ENCODE data around the gene MLXIP.

MLXIP gene

GRCh38 chr12:122123051-122123760 is 44.6 kb downstream of the MLXIP start (continued):
- 0 out of 2 replicates have a peak, but pooled peaks have one; percentile 24 for TF ChIP-seq KLF8 (tag by site-specific recombination; IDR thresholded peaks at IDR 0.05)
- TF ChIP-seq ZNF155 (tag by site-specific recombination; IDR thresholded peaks at IDR 0.05), result no peak

- H3K4me3 ChIP-seq (ENCODE audit: low read depth, low read length), result no peak overlapping the region
- ChIA-PET CTCF (interaction anchor here (0.6 to 6.7 kb wide), 31 partner anchors 9 to 1240 kb away, joined by 3 to 110 read pairs (median 5); no protein-coding TSS in a partner anchor), POLR2A (interaction anchor here (1.3 kb wide), 1 partner anchor 61 kb away, joined by 3 read pairs; no protein-coding TSS in a partner anchor)
- TF ChIP-seq ZNF114 (tag by site-specific recombination; IDR thresholded peaks at IDR 0.05) (no peak), ZNF501 (tag by site-specific recombination; IDR thresholded peaks at IDR 0.05) (no peak), ZBTB21 (tag by site-specific recombination; IDR thresholded peaks at IDR 0.05) (no peak), ZFHX2 (tag by site-specific recombination; conservative IDR thresholded peaks at IDR 0.05) (no peak), ZNF701 (tag by site-specific recombination; IDR thresholded peaks at IDR 0.05) (no peak), ZSCAN23 (tag by site-specific recombination; IDR thresholded peaks at IDR 0.05) (no peak), ZBTB26 (tag by site-specific recombination; optimal IDR thresholded peaks at IDR 0.05) (peak; percentile 1), ZEB2 (tag by site-specific recombination; IDR thresholded peaks at IDR 0.05) (no peak), ZNF19 (tag by site-specific recombination; IDR thresholded peaks at IDR 0.05; ENCODE audit: low read depth) (no peak)
- H3K27ac ChIP-seq (ENCODE audit: extremely low read depth, low read depth, low read length), result no peak overlapping the region
- peaks cover 0 to 17% of the 10 kb centered on the region in 2 experiments; a peak in 1 of 3 replicates for H3K36me3 ChIP-seq (ENCODE audit: control insufficient read depth in 2 of 2, insufficient read depth in 1 of 2, low read length in 2 of 2)
- H3K9me3 ChIP-seq (ENCODE audit: control insufficient read depth, insufficient read depth, low read depth, low read length), result no peaks in the 10 kb centered on the region
- H3K4me1 ChIP-seq (ENCODE audit: control insufficient read depth, insufficient read depth, low read length), result no peaks in the 10 kb centered on the region
Observed at GRCh38 chr12:122123761-122124145, 45.2 kb downstream of the MLXIP start.

- POLR2A ChIA-PET, result no interaction called here
- no peaks in the 10 kb centered on the region for H3K4me1 ChIP-seq (ENCODE audit: control insufficient read depth, insufficient read depth, low read length)
- CTCF ChIA-PET, result interaction anchor here (0.6 to 6.7 kb wide), 9 partner anchors 11 to 652 kb away, joined by 3 to 110 read pairs (median 3); no protein-coding TSS in a partner anchor
Observed at GRCh38 chr12:122124370-122124769, 45.8 kb downstream of the MLXIP start.

GRCh38 chr12:122125452-122126341 is 47.1 kb downstream of the MLXIP start:
- no peak overlapping the region for H3K27ac ChIP-seq (ENCODE audit: extremely low read depth, low read depth, low read length)
- POLR2A ChIA-PET, result interaction anchor here (0.5 kb wide), 1 partner anchor 107 kb away, joined by 3 read pairs; no protein-coding TSS in a partner anchor
- TF ChIP-seq ZNF138 (tag by site-specific recombination; IDR thresholded peaks at IDR 0.05; ENCODE audit: borderline replicate concordance), result no peak
- no peak for TF ChIP-seq TSHZ1 (tag by site-specific recombination; IDR thresholded peaks at IDR 0.05; ENCODE audit: borderline replicate concordance)
- no peak for TF ChIP-seq ZNF664 (tag by site-specific recombination; IDR thresholded peaks at IDR 0.05)
- no peak for TF ChIP-seq SP3 (tag by site-specific recombination; IDR thresholded peaks at IDR 0.05)
- TF ChIP-seq GLIS1 (tag by site-specific recombination; IDR thresholded peaks at IDR 0.05), result no peak
- no peak for TF ChIP-seq ZNF114 (tag by site-specific recombination; IDR thresholded peaks at IDR 0.05)
- no peak for TF ChIP-seq ZSCAN23 (tag by site-specific recombination; IDR thresholded peaks at IDR 0.05)
- TF ChIP-seq ZNF626 (tag by site-specific recombination; IDR thresholded peaks at IDR 0.05), result no peak
- TF ChIP-seq SCRT2 (tag by site-specific recombination; IDR thresholded peaks at IDR 0.05), result no peak
- no peak for TF ChIP-seq TCF7L2 (IDR thresholded peaks at IDR 0.05; ENCODE audit: borderline replicate concordance, low read depth, low read length)
- TF ChIP-seq ZNF670 (tag by site-specific recombination; IDR thresholded peaks at IDR 0.05; ENCODE audit: low read depth), result no peak
- no peak for TF ChIP-seq ZNF433 (tag by site-specific recombination; IDR thresholded peaks at IDR 0.05; ENCODE audit: low read depth)
- no peak for TF ChIP-seq ZBTB6 (tag by site-specific recombination; IDR thresholded peaks at IDR 0.05)

More at GRCh38 chr12:122124370-122124769, 45.8 kb downstream of the MLXIP start:
- Histone ChIP-seq H3K27ac (ENCODE audit: extremely low read depth, low read depth, low read length) (no peak overlapping the region), H3K36me3 (ENCODE audit: control insufficient read depth in 2 of 2, insufficient read depth in 1 of 2, low read length in 2 of 2) (peaks cover 0 to 23% of the 10 kb centered on the region in 2 experiments; a peak in 1 of 3 replicates), H3K9me3 (ENCODE audit: control insufficient read depth, insufficient read depth, low read depth, low read length) (no peaks in the 10 kb centered on the region), H3K4me3 (ENCODE audit: low read depth, low read length) (no peak overlapping the region)
- no peak for TF ChIP-seq ZNF677 (tag by site-specific recombination; IDR thresholded peaks at IDR 0.05)

More at GRCh38 chr12:122125452-122126341, 47.1 kb downstream of the MLXIP start:
- Histone ChIP-seq H3K4me3 (ENCODE audit: low read depth, low read length) (no peak overlapping the region), H3K9me3 (ENCODE audit: control insufficient read depth, insufficient read depth, low read depth, low read length) (no peaks in the 10 kb centered on the region), H3K4me1 (ENCODE audit: control insufficient read depth, insufficient read depth, low read length) (no peaks in the 10 kb centered on the region), H3K36me3 (ENCODE audit: control insufficient read depth in 2 of 2, insufficient read depth in 1 of 2, low read length in 2 of 2) (peaks cover 0 to 36% of the 10 kb centered on the region in 2 experiments; a peak in 1 of 3 replicates)
- CTCF ChIA-PET, result interaction anchor here (0.5 to 6.7 kb wide), 3 partner anchors 22 to 139 kb away, joined by 3 to 110 read pairs (median 6); no protein-coding TSS in a partner anchor

Measured in HEK293 (cell line).